ENCODE measurements around the gene GMPPB. TPM values are rescaled to one million over a fixed set of nuclear protein-coding genes. Genes with fewer than 3 reads are reported as not detected.
A peak's percentile ranks its signal among the peaks of the same experiment; 100 is the strongest.
"Not testable (repeated sequence)": the region's sequence is repeated elsewhere in the genome, so short reads cannot be mapped to it uniquely, and the experiment has no call there.

Gene GMPPB
- total RNA-seq, 1 donor from 2014 or later = 9.9 TPM

- H3K4me3 ChIP-seq (ENCODE audit: low read length in 3 of 3) = no peak overlapping the region
- peaks cover 5 to 12% (median 12%) of the 10 kb centered on the region in 3 donors for H3K4me1 ChIP-seq (ENCODE audit: control insufficient read depth in 3 of 3, insufficient read depth in 3 of 3, low read length in 3 of 3)
- H3K27ac ChIP-seq (ENCODE audit: low read depth, low read length) = no peak overlapping the region
- peak overlapping the region in 1 of 3 donors; percentile 16 for H3K9ac ChIP-seq (ENCODE audit: low read depth in 1 of 3, low read length in 3 of 3)
- H3K27me3 ChIP-seq (ENCODE audit: control insufficient read depth in 3 of 3, insufficient read depth in 3 of 3, low read length in 3 of 3) = no peaks in the 10 kb centered on the region
- peaks cover 0 to 2% (median 0%) of the 10 kb centered on the region in 3 donors for H3K36me3 ChIP-seq (ENCODE audit: control insufficient read depth in 3 of 3, insufficient read depth in 3 of 3, low read length in 3 of 3)
- H3K9me3 ChIP-seq (ENCODE audit: control insufficient read depth in 3 of 3, low read length in 3 of 3) = no peaks in the 10 kb centered on the region
Measured at GRCh38 chr3:49754536-49754935, 30.8 kb upstream of the GMPPB start.

DNA sequence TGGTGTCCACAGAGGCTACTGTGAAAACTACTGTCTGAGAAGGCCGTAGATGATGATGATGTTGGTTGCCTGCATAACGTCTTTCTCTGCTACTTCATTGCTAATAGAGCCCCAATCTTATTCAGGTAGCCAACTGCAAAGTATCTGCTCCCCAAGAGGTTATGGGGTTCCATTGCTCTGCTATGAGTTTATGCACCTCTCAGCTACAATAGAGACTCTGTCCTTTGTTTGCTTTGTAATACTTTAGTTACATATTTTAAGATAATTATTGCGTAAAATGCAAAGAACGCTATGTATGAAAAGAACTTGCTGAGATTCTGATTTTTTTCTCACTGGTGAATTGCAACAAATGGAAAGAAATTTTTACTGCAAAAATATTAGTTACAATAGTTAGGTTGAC lies 27.8 kb upstream of the GMPPB start:
- H3K36me3 ChIP-seq (ENCODE audit: control insufficient read depth in 3 of 3, insufficient read depth in 3 of 3, low read length in 3 of 3) = peaks cover 8 to 12% (median 9%) of the 10 kb centered on the region in 3 donors
- H3K9me3 ChIP-seq (ENCODE audit: control insufficient read depth in 3 of 3, low read length in 3 of 3) = no peaks in the 10 kb centered on the region
- H3K27me3 ChIP-seq (ENCODE audit: control insufficient read depth in 3 of 3, insufficient read depth in 3 of 3, low read length in 3 of 3) = no peaks in the 10 kb centered on the region
- H3K27ac ChIP-seq (ENCODE audit: low read depth, low read length) = no peak overlapping the region
- H3K4me1 ChIP-seq (ENCODE audit: control insufficient read depth in 3 of 3, insufficient read depth in 3 of 3, low read length in 3 of 3) = peaks cover 5 to 7% (median 7%) of the 10 kb centered on the region in 3 donors
- no peak overlapping the region for H3K9ac ChIP-seq (ENCODE audit: low read depth in 1 of 3, low read length in 3 of 3)
- no peak overlapping the region for H3K4me3 ChIP-seq (ENCODE audit: low read length in 3 of 3)

GRCh38 chr3:49750056-49750455 lies 26.3 kb upstream of the GMPPB start:
- H3K9ac ChIP-seq (ENCODE audit: low read depth in 1 of 3, low read length in 3 of 3) = no peak overlapping the region
- H3K4me1 ChIP-seq (ENCODE audit: control insufficient read depth in 3 of 3, insufficient read depth in 3 of 3, low read length in 3 of 3) = peaks cover 5 to 7% (median 7%) of the 10 kb centered on the region in 3 donors
- no peaks in the 10 kb centered on the region for H3K9me3 ChIP-seq (ENCODE audit: control insufficient read depth in 3 of 3, low read length in 3 of 3)
- H3K36me3 ChIP-seq (ENCODE audit: control insufficient read depth in 3 of 3, insufficient read depth in 3 of 3, low read length in 3 of 3) = peaks cover 8 to 15% (median 9%) of the 10 kb centered on the region in 3 donors
- H3K27ac ChIP-seq (ENCODE audit: low read depth, low read length) = no peak overlapping the region
- H3K4me3 ChIP-seq (ENCODE audit: low read length in 3 of 3) = no peak overlapping the region
- no peaks in the 10 kb centered on the region for H3K27me3 ChIP-seq (ENCODE audit: control insufficient read depth in 3 of 3, insufficient read depth in 3 of 3, low read length in 3 of 3)

DNA sequence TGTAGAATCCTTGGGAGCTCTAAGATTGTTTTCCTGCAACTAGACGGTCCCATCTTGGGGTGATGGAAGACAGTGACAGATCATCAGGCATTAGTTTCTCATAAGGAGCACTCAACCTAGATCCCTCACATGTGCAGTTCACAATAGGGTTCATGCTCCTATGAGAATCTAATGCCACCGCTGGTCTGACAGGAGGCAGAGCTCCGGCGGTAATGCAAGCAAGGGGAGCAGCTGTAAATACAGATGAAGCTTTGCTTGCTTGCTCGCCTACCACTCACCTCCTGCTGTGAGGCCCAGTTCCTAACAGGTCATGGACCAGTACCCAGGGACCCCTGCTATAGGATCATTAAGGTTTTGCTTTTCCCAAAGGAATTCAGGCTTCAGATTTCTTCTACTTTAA lies 25.1 kb upstream of the GMPPB start:
- H3K27me3 ChIP-seq (ENCODE audit: control insufficient read depth in 3 of 3, insufficient read depth in 3 of 3, low read length in 3 of 3); H3K9ac ChIP-seq (ENCODE audit: low read depth in 1 of 3, low read length in 3 of 3); H3K27ac ChIP-seq (ENCODE audit: low read depth, low read length); H3K4me1 ChIP-seq (ENCODE audit: control insufficient read depth in 3 of 3, insufficient read depth in 3 of 3, low read length in 3 of 3); H3K4me3 ChIP-seq (ENCODE audit: low read length in 3 of 3); H3K9me3 ChIP-seq (ENCODE audit: control insufficient read depth in 3 of 3, low read length in 3 of 3): not testable (repeated sequence)
- peaks cover 8 to 15% (median 9%) of the 10 kb centered on the region in 3 donors for H3K36me3 ChIP-seq (ENCODE audit: control insufficient read depth in 3 of 3, insufficient read depth in 3 of 3, low read length in 3 of 3)

GRCh38 chr3:49747792-49748480 lies 24.2 kb upstream of the GMPPB start:
- Histone ChIP-seq H3K4me3 (ENCODE audit: low read length in 3 of 3) (no peak overlapping the region), H3K36me3 (ENCODE audit: control insufficient read depth in 3 of 3, insufficient read depth in 3 of 3, low read length in 3 of 3) (peaks cover 9 to 15% (median 10%) of the 10 kb centered on the region in 3 donors), H3K27me3 (ENCODE audit: control insufficient read depth in 3 of 3, insufficient read depth in 3 of 3, low read length in 3 of 3) (no peaks in the 10 kb centered on the region), H3K9me3 (ENCODE audit: control insufficient read depth in 3 of 3, low read length in 3 of 3) (no peaks in the 10 kb centered on the region), H3K4me1 (ENCODE audit: control insufficient read depth in 3 of 3, insufficient read depth in 3 of 3, low read length in 3 of 3) (peaks cover 0 to 5% (median 0%) of the 10 kb centered on the region in 3 donors), H3K27ac (ENCODE audit: low read depth, low read length) (no peak overlapping the region), H3K9ac (ENCODE audit: low read depth in 1 of 3, low read length in 3 of 3) (no peak overlapping the region)

DNA sequence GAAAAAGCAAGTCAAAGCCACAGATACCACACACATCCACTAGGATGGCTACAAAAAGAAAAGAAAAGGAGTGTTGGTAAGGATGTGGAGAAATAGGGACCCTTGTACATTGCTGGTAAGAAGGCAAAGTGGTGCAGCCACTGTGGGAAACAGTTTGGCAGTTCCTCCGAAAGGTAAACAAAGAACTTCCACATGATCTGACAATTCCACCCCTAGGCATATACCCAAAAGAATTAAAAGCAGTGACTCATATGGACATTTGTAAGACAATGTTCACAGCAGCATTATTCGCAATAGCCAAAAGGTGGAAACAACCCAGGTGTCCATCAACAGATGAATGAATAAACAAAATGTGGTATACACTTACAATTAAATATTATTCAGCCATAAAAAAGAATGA lies 22.2 kb upstream of the GMPPB start:
- peaks cover 9 to 15% (median 10%) of the 10 kb centered on the region in 3 donors for H3K36me3 ChIP-seq (ENCODE audit: control insufficient read depth in 3 of 3, insufficient read depth in 3 of 3, low read length in 3 of 3)
- H3K27ac ChIP-seq (ENCODE audit: low read depth, low read length) = no peak overlapping the region
- no peak overlapping the region for H3K9ac ChIP-seq (ENCODE audit: low read depth in 1 of 3, low read length in 3 of 3)
- H3K4me3 ChIP-seq (ENCODE audit: low read length in 3 of 3) = no peak overlapping the region
- peaks cover 0 to 5% (median 0%) of the 10 kb centered on the region in 3 donors for H3K4me1 ChIP-seq (ENCODE audit: control insufficient read depth in 3 of 3, insufficient read depth in 3 of 3, low read length in 3 of 3)
- no peaks in the 10 kb centered on the region for H3K9me3 ChIP-seq (ENCODE audit: control insufficient read depth in 3 of 3, low read length in 3 of 3)
- no peaks in the 10 kb centered on the region for H3K27me3 ChIP-seq (ENCODE audit: control insufficient read depth in 3 of 3, insufficient read depth in 3 of 3, low read length in 3 of 3)

GRCh38 chr3:49740427-49740826 lies 16.7 kb upstream of the GMPPB start:
- Histone ChIP-seq H3K27ac (ENCODE audit: low read depth, low read length) (no peak overlapping the region), H3K36me3 (ENCODE audit: control insufficient read depth in 3 of 3, insufficient read depth in 3 of 3, low read length in 3 of 3) (peaks cover 11 to 24% (median 20%) of the 10 kb centered on the region in 3 donors), H3K27me3 (ENCODE audit: control insufficient read depth in 3 of 3, insufficient read depth in 3 of 3, low read length in 3 of 3) (no peaks in the 10 kb centered on the region), H3K4me3 (ENCODE audit: low read length in 3 of 3) (no peak overlapping the region), H3K9me3 (ENCODE audit: control insufficient read depth in 3 of 3, low read length in 3 of 3) (no peaks in the 10 kb centered on the region), H3K4me1 (ENCODE audit: control insufficient read depth in 3 of 3, insufficient read depth in 3 of 3, low read length in 3 of 3) (no peaks in the 10 kb centered on the region), H3K9ac (ENCODE audit: low read depth in 1 of 3, low read length in 3 of 3) (no peak overlapping the region)

GRCh38 chr3:49738067-49738713 lies 14.4 kb upstream of the GMPPB start:
- Histone ChIP-seq H3K27me3 (ENCODE audit: control insufficient read depth in 3 of 3, insufficient read depth in 3 of 3, low read length in 3 of 3) (no peaks in the 10 kb centered on the region), H3K4me3 (ENCODE audit: low read length in 3 of 3) (no peak overlapping the region), H3K4me1 (ENCODE audit: control insufficient read depth in 3 of 3, insufficient read depth in 3 of 3, low read length in 3 of 3) (no peaks in the 10 kb centered on the region), H3K27ac (ENCODE audit: low read depth, low read length) (no peak overlapping the region), H3K9me3 (ENCODE audit: control insufficient read depth in 3 of 3, low read length in 3 of 3) (no peaks in the 10 kb centered on the region), H3K9ac (ENCODE audit: low read depth in 1 of 3, low read length in 3 of 3) (no peak overlapping the region), H3K36me3 (ENCODE audit: control insufficient read depth in 3 of 3, insufficient read depth in 3 of 3, low read length in 3 of 3) (peaks cover 20 to 35% (median 35%) of the 10 kb centered on the region in 3 donors)

GRCh38 chr3:49734752-49735151 lies 11.0 kb upstream of the GMPPB start:
- Histone ChIP-seq H3K4me3 (ENCODE audit: low read length in 3 of 3) (no peak overlapping the region), H3K9ac (ENCODE audit: low read depth in 1 of 3, low read length in 3 of 3) (no peak overlapping the region), H3K4me1 (ENCODE audit: control insufficient read depth in 3 of 3, insufficient read depth in 3 of 3, low read length in 3 of 3) (no peaks in the 10 kb centered on the region), H3K27me3 (ENCODE audit: control insufficient read depth in 3 of 3, insufficient read depth in 3 of 3, low read length in 3 of 3) (no peaks in the 10 kb centered on the region), H3K36me3 (ENCODE audit: control insufficient read depth in 3 of 3, insufficient read depth in 3 of 3, low read length in 3 of 3) (peaks cover 41 to 52% (median 45%) of the 10 kb centered on the region in 3 donors), H3K27ac (ENCODE audit: low read depth, low read length) (no peak overlapping the region), H3K9me3 (ENCODE audit: control insufficient read depth in 3 of 3, low read length in 3 of 3) (no peaks in the 10 kb centered on the region)

DNA sequence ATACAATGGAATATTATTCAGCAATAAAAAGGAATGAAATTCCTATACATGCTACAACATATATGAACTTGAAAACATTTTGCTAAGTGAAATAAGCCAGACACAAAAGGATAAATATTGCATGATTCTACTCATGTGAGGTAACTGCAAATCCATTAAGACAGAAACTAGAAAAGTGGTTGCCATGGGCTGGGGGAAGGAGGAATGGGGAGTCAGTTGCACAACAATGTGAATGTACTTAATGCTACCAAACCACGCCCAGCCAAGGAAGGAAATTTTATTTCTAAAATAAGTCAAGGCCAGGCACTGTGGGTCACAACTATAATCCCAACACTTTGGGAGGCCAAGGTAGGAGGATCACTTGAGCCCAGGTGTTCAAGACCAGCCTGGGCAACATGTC lies 9.8 kb upstream of the GMPPB start:
- no peak overlapping the region for H3K9ac ChIP-seq (ENCODE audit: low read depth in 1 of 3, low read length in 3 of 3)
- H3K27me3 ChIP-seq (ENCODE audit: control insufficient read depth in 3 of 3, insufficient read depth in 3 of 3, low read length in 3 of 3) = no peaks in the 10 kb centered on the region
- H3K36me3 ChIP-seq (ENCODE audit: control insufficient read depth in 3 of 3, insufficient read depth in 3 of 3, low read length in 3 of 3) = peaks cover 41 to 50% (median 45%) of the 10 kb centered on the region in 3 donors
- H3K4me1 ChIP-seq (ENCODE audit: control insufficient read depth in 3 of 3, insufficient read depth in 3 of 3, low read length in 3 of 3) = no peaks in the 10 kb centered on the region
- no peaks in the 10 kb centered on the region for H3K9me3 ChIP-seq (ENCODE audit: control insufficient read depth in 3 of 3, low read length in 3 of 3)
- H3K27ac ChIP-seq (ENCODE audit: low read depth, low read length) = no peak overlapping the region
- H3K4me3 ChIP-seq (ENCODE audit: low read length in 3 of 3) = no peak overlapping the region

Measured in skeletal muscle tissue (tissue), 4 donors.